NCI-H510A (cell line): ENCODE results near the gene ALPP.
"Not testable (repeated sequence)": the region's sequence is repeated elsewhere in the genome, so short reads cannot be mapped to it uniquely, and the experiment has no call there.

Source experiments
- DNase-seq: peaks from one replicate; lab custom pipeline; 2025; lab: John Stamatoyannopoulos, UW

ALPP gene

DNA sequence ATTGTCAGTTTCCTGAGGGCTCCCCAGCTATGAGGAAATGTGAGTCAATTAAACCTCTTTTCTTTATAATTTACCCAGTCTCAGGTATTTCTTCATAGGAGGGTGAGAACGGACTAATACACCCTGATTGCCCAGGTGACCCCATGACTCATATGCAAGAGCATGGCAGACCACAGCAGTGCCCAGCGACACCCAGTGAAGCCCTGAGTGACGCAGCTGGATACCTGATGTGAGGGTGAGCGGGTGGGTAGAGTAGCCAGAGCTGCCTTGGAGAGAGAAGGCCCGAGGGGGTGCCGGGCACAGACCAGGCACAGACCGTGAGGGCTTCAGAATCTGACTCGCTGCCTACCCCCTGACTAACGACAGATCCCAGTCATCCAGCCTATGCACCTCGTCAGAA lies 43.5 kb downstream of the ALPP start:
- DNase-seq: no peak

DNA sequence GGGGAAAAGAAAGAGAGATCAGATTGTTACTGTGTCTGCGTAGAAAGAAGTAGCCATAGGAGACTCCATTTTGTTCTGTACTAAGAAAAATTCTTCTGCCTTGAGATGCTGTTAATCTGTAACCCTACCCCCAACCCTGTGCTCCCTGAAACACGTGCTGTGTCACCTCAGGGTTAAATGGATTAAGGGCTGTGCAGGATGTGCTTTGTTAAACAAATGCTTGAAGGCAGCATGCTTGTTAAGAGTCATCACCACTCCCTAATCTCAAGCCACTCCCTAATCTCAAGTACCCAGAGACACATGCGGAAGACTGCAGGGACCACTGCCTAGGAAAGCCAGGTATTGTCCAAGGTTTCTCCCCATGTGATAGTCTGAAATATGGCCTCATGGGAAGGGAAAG lies 44.4 kb downstream of the ALPP start:
- not testable (repeated sequence) for DNase-seq

DNA sequence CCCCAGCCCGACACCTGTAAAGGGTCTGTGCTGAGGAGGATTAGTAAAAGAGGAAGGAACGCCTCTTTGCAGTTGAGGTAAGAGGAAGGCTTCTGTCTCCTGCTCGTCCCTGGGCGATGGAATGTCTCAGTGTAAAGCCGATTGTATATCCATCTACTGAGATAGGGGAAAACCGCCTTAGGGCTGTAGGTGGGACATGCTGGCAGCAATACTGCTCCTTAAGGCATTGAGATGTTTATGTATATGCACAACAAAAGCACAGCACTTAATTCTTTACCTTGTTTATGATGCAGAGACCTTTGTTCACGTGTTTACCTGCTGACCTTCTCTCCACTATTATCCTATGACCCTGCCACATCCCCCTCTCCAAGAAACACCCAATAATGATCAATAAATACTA lies 44.9 kb downstream of the ALPP start:
- not testable (repeated sequence) for DNase-seq

DNA sequence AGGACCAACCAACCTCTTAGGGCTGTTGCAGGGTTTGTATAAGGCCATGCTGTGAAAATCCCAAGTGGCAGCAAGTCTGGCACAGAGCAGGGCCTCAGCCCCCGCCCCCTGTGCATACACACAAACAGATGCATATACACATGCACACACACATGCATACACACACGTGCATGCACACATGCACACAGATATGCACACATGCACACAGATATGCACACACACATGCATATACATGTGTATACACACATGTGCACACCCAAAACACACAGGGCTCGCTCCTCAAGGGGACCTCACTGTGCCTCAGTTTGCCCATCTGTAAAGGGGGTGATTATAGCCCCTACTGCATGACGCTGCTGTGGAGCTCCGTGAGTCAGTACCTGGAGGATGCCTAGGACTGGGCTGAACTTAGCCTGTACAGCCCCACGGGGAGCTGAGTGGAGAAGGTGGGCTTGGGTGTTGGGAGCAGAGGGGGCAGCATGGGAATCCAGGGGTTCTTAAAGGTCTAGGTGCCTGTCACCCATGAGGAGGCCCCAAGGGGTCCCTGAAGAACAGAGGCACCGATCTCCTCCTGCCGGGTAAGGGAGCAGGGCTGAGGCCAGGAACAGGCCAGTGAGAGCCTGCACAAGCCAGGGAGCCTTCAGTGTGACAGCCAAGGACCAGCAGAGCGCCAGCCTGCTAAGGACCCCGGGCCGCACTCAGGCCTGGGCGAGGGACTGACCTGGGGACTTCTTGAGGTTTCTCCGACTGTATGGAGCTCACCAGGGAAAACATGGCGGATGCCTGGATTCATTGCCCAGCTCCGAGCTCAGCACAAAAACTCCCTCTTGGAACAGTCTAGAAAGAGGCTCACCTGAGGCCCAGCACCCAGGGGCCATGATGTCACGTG lies 53.4 kb downstream of the ALPP start:
- DNase-seq: no peak
